ENCODE measurements around the gene SLC35E2B.
"Not testable (repeated sequence)": the region's sequence is repeated elsewhere in the genome, so short reads cannot be mapped to it uniquely, and the experiment has no call there.

The SLC35E2B gene

DNA sequence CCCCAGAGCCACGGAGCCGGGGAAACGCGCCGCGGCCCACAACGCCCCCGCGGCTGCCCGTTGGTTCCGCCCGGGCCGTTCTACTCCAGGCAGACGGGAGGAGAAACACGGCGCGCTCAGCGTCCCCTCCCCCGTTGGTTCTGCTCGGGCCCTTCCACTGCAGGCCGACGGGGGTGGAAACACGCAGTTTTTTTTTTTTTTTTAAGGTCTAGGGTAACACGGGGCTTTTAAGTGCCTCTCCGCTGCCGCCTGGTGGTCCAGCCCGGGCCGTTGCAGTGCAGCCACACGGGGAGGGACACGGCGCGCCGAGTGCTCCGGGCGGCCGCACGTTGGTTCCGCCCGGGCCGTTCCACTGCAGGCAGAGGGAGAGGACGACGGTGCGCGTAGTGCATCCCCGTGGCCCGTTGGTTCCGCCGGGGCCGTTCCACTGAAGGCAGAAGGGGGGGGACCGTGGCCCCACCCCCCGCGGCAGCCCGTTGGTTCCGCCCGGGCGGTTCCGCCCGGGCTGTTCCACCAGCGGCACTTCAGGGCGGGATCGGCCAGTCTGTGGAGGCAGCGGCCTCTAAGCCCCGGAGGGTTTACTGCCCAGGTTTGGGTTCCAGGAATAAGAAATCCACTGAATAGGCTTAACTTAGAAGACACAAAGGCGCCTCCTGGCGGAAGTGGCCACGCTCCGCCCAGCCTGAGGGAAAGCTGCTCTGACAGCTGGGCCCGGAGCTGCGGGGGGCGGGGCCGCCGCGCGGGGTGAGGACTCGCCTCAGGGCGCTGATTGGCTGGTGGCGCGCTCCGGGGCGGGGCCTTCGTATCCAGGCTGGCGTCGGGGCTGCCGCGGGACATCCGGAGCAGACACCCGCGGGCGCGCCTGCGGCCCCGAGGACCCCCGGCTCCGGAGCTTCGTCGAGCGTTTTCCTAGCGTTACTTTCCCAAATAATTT is at the start of gene SLC35E2B:
Gene SLC35E2B, minus strand, starts transcription at position 82 of the 934 bp plus-strand sequence. CDS start 16,096 bp downstream, outside the sequence.
- peak; percentile 92 for DNase-seq

DNA sequence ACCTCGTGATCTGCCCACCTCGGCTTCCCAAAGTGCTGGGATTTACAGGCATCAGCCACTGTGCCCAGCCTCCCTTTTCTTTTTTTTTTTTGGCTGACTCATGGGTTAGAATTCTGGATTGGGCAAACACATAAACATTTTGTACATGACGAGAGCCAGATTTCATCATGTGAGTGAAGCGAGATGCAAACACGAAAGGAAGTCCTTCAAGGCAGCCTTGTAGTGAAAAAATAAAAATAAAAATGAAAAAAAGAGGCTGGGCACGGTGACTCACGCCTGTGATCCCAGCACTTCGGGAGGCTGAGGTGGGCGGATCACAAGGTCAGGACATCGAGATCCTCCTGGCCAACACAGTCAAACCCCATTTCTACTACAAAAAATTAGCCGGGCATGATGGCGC is 48.4 kb upstream of the SLC35E2B start:
- DNase-seq = not testable (repeated sequence)

DNA sequence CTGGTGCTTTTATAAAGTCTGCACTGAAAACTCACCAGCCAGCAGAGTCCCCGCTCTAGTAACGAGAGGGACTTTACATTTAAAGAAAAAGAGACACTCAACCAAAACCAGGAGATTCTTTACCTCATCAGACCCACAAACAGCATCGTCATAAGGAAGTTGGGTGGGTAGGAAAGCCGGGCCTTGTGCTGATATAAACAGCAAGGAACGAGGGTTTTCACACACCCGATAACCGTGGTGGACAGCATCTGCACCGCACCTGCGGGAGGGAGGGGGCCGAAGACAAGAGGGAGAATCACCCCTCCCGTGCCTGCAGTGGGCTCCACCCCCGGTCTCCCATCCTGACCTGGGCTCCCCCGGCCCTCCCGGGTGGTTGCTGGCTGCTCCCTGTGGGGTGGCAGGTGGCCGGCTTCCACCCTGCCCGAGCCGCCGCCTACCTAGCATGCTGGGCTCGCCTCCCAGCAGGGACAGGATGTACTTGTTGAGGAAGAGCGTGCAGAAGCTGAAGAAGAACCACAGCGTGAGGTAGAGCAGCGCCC is 46.3 kb upstream of the SLC35E2B start:
- DNase-seq = not testable (repeated sequence)

- not testable (repeated sequence) for DNase-seq
Observed at GRCh38 chr1:1737675-1738590, 45.3 kb upstream of the SLC35E2B start.

DNA sequence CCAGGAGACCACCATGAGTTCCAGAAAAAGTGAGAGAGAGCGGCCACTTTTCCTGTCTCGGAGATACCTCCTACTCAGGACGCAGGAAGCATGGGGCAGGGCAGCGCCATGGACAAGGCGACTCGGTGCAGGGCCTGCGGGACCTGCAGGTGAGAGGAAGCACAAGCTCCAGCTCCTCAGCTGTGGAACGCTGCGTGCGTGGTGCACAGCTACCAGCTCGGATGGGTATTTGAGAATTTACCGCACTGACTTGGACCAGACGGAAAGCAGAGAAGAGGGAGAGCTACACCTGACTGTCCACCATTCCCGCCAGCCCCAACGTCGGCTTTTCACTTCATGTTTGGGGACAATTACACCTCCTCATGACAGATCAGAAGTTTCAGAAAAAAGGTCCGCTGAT is 39.8 kb upstream of the SLC35E2B start:
- DNase-seq = no peak

- DNase-seq = no peak
Observed at GRCh38 chr1:1730870-1731269, 38.3 kb upstream of the SLC35E2B start.

- DNase-seq = not testable (repeated sequence)
Observed at GRCh38 chr1:1730230-1730629, 37.6 kb upstream of the SLC35E2B start.

- DNase-seq = not testable (repeated sequence)
Observed at GRCh38 chr1:1729116-1729816, 36.7 kb upstream of the SLC35E2B start.

DNA sequence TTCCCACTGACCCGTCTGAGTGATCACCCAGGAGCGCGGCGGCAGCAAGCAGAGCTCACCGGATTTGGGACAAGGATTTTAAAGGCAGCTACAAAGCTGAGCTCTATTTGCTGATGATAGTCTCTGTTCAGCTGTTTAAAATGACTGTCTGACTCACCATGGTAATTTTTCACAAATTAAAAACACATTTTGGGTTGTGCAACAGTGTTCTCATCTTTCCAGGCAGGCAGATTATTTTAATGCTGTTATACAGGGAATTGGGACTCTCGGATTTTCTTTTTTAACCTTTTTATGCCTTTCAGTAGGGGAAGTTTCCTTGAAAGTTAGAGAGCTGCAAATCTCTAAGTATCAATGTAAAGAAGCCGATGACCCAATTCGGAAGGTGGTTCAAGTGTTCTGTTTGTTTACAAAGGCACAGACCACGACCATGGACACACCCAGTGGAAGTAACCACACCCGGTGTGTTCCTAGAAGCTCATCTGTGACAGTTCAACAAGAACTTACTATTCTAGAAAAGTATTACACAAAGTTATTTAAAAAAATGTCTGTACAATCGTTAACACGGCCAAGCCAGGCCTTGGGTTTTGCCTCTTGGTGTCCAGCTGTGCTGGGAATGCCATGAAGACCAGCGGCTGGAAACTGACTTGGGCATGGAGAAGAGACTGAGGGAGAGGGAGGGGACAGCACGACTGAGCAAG is 35.9 kb upstream of the SLC35E2B start:
- not testable (repeated sequence) for DNase-seq

DNA sequence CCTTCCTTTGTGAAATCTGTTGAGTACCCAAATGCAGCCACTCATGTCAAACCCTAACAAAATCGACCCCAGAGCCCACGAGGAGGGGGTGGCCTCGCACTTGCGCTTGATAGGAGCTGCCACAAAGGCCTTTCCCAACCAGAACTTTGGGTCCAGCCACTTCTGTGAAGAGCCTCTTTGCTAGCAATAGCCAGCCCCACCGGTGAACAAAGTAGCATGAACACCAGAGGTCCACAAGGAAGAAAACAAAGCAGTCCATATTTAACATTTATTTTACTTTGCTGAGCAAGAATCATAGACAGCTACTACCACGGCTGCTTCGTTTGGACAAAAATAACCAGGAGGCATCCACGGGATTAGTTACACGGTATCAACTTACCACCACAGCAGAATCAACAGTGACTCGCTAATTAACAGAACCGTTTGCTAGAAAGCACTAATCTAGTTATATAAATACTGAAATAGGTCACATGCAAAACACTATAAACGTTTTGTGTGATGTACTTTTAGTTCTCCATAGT is 34.6 kb upstream of the SLC35E2B start:
- not testable (repeated sequence) for DNase-seq

DNA sequence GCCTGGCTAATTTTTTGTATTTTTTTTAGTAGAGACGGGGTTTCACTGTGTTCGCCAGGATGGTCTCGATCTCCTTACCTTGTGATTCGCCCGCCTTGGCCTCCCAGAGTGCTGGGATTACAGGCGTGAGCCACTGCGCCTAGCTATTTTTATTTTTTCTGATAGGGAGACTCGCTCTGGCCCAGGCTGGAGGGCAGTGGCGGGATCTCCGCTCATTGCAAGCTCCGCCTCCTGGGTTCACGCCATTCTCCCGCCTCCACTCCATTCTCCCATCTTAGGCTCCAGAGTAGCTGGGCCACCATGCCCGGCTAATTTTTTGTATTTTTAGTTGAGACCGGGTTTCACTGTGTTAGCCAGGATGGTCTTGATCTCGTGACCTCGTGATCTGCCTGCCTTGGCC is 33.5 kb upstream of the SLC35E2B start:
- DNase-seq = not testable (repeated sequence)

DNA sequence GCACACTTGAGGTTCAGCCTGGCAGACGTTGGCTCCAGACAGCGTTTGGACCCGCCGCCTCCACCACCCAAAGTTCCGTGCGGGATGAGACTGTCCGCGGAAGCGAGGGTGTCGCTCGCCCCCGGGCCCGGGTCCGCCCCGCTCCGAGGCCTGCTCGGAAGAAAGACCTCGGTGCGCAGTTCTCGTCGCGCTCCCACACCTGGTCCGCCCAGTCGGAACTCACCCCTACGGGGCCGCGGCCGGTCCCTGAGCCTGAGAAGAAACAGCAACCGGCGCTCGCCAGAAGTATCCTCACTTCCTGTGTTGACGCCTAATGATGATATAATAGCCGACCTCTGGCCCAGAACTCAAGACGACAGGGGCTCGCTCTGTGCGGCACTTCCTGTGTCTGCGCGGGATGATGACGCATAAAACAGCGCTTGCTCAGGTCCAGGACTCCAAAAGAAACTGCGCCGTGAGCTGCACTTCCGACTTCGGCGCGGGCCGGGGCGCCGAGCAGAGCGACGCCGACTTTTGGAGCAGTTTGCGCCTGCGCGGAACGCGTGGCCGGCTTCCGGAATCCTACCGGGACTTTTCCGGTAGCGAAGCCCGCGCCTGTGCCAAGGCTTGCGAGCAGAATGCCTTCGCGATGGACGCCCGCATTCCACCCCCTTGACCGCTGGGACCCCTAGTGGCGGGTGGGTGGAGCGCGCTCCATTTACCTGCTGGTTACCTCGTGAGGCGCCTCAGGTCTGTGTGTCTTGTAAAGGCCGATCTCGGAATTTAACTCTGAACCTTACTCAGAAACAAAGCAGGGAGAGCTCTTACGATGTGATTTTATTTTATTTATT is 31.7 kb upstream of the SLC35E2B start, which contains the start of gene CDK11A:
Gene CDK11A, minus strand, starts transcription at position 323 of the 830 bp plus-strand sequence. CDS start 1,539 bp downstream, outside the sequence.
- peak; percentile 99 for DNase-seq

GRCh38 chr1:1721201-1721600 is 28.6 kb upstream of the SLC35E2B start:
- DNase-seq = no peak

GRCh38 chr1:1715109-1715883 is 22.7 kb upstream of the SLC35E2B start:
- not testable (repeated sequence) for DNase-seq

- not testable (repeated sequence) for DNase-seq
Observed at GRCh38 chr1:1707897-1708296, 15.3 kb upstream of the SLC35E2B start.

DNA sequence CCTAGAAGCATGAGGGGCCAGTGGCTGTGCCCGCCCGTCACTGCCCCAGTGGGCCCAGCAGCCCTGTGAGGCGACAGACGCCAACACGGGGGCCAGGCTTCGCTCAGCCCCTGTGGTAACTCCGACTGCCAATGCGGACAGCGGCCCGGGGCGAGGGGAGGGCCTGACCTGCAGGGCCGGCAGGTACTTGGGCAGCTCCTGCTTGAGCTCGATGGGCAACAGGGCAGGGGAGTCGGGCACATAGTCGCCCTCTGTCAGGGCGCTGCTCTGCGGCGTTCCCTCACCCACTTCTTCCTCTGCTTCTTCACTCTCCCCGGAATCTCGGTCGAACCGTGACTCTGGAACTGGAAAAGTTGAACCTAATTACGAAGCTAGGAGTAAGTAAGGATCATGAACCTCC is 14.6 kb upstream of the SLC35E2B start:
- DNase-seq = not testable (repeated sequence)

DNA sequence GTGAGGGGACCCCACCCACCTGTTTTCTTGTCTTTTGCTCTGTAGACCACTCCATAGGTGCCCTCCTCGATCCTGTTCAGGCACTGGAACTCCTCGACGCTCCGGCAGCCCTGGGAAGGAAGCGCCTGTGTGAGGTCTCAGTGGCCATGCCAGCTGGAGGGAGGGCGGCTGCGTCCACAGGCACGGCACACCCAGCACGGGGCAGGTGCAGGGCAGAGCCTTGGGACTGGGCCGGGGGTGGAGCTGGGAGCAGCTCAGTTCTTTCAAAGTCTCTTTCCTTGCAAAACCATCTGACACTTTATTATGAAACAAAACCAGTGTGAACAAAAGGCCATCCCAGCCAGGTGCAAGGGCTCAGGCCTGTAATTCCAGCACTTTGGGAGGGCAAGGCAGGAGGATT is 13.0 kb upstream of the SLC35E2B start:
- not testable (repeated sequence) for DNase-seq

- DNase-seq = not testable (repeated sequence)
Observed at GRCh38 chr1:1704284-1704957, 11.8 kb upstream of the SLC35E2B start.

GRCh38 chr1:1703796-1704195 is 11.2 kb upstream of the SLC35E2B start:
- DNase-seq = no peak
